ENCODE measurements around the gene PHF20. TPM values are rescaled to one million over a fixed set of nuclear protein-coding genes. Genes with fewer than 3 reads are reported as not detected.

The PHF20 gene
- total RNA-seq, 1 donor from 2014 or later: 37.6 TPM

- Mint-ChIP-seq H3K9me3 (no peaks in the 10 kb centered on the region), H3K4me3 (no peak overlapping the region), H3K27me3 (no peaks in the 10 kb centered on the region), H3K27ac (no peak overlapping the region), H3K4me1 (ENCODE audit: unreplicated experiment) (no peaks in the 10 kb centered on the region), H3K36me3 (peaks cover 5% of the 10 kb centered on the region)
- no peak for DNase-seq (ENCODE audit: extremely low spot score, unreplicated experiment)
- TF ChIP-seq CTCF (conservative IDR thresholded peaks at IDR 0.05): no peak
Measured at GRCh38 chr20:35902545-35902941, 130.7 kb downstream of the PHF20 start.

GRCh38 chr20:35903843-35904242 lies 132.0 kb downstream of the PHF20 start:
- H3K27me3 Mint-ChIP-seq: no peaks in the 10 kb centered on the region
- H3K9me3 Mint-ChIP-seq: no peaks in the 10 kb centered on the region
- H3K4me1 Mint-ChIP-seq (ENCODE audit: unreplicated experiment): no peaks in the 10 kb centered on the region
- H3K36me3 Mint-ChIP-seq: peaks cover 9% of the 10 kb centered on the region
- DNase-seq (ENCODE audit: extremely low spot score, unreplicated experiment): no peak
- no peak for TF ChIP-seq CTCF (conservative IDR thresholded peaks at IDR 0.05)
- no peak overlapping the region for H3K4me3 Mint-ChIP-seq
- no peak overlapping the region for H3K27ac Mint-ChIP-seq

GRCh38 chr20:35904982-35905663 lies 133.3 kb downstream of the PHF20 start:
- no peaks in the 10 kb centered on the region for H3K9me3 Mint-ChIP-seq
- H3K4me1 Mint-ChIP-seq (ENCODE audit: unreplicated experiment): no peaks in the 10 kb centered on the region
- no peak overlapping the region for H3K27ac Mint-ChIP-seq
- no peaks in the 10 kb centered on the region for H3K27me3 Mint-ChIP-seq
- no peak for TF ChIP-seq CTCF (conservative IDR thresholded peaks at IDR 0.05)
- no peak for DNase-seq (ENCODE audit: extremely low spot score, unreplicated experiment)
- H3K4me3 Mint-ChIP-seq: no peak overlapping the region
- peaks cover 13% of the 10 kb centered on the region for H3K36me3 Mint-ChIP-seq

- H3K27me3 Mint-ChIP-seq: no peaks in the 10 kb centered on the region
- no peaks in the 10 kb centered on the region for H3K4me1 Mint-ChIP-seq (ENCODE audit: unreplicated experiment)
- no peak for TF ChIP-seq CTCF (conservative IDR thresholded peaks at IDR 0.05)
- H3K4me3 Mint-ChIP-seq: no peak overlapping the region
- H3K36me3 Mint-ChIP-seq: peaks cover 22% of the 10 kb centered on the region
- no peak for DNase-seq (ENCODE audit: extremely low spot score, unreplicated experiment)
- no peaks in the 10 kb centered on the region for H3K9me3 Mint-ChIP-seq
- H3K27ac Mint-ChIP-seq: no peak overlapping the region
Measured at GRCh38 chr20:35907017-35907701, 135.3 kb downstream of the PHF20 start.

GRCh38 chr20:35908007-35908406 lies 136.2 kb downstream of the PHF20 start:
- Mint-ChIP-seq H3K4me3 (no peak overlapping the region), H3K27me3 (no peaks in the 10 kb centered on the region), H3K27ac (no peak overlapping the region), H3K4me1 (ENCODE audit: unreplicated experiment) (no peaks in the 10 kb centered on the region), H3K36me3 (peaks cover 25% of the 10 kb centered on the region), H3K9me3 (no peaks in the 10 kb centered on the region)
- no peak for DNase-seq (ENCODE audit: extremely low spot score, unreplicated experiment)
- no peak for TF ChIP-seq CTCF (conservative IDR thresholded peaks at IDR 0.05)
